ENCODE measurements around the gene MYG1.

MYG1 gene

GRCh38 chr12:53347905-53348304, 48.4 kb downstream of the MYG1 start:
- Mint-ChIP-seq H3K4me3 (no peak overlapping the region), H3K36me3 (ENCODE audit: low read depth) (no peaks in the 10 kb centered on the region), H3K27me3 (ENCODE audit: low read depth, poor library complexity) (no peaks in the 10 kb centered on the region), H3K9me3 (no peaks in the 10 kb centered on the region), H3K27ac (no peak overlapping the region), H3K4me1 (peaks cover 42% of the 10 kb centered on the region)
- TF ChIP-seq, protein P1, sequence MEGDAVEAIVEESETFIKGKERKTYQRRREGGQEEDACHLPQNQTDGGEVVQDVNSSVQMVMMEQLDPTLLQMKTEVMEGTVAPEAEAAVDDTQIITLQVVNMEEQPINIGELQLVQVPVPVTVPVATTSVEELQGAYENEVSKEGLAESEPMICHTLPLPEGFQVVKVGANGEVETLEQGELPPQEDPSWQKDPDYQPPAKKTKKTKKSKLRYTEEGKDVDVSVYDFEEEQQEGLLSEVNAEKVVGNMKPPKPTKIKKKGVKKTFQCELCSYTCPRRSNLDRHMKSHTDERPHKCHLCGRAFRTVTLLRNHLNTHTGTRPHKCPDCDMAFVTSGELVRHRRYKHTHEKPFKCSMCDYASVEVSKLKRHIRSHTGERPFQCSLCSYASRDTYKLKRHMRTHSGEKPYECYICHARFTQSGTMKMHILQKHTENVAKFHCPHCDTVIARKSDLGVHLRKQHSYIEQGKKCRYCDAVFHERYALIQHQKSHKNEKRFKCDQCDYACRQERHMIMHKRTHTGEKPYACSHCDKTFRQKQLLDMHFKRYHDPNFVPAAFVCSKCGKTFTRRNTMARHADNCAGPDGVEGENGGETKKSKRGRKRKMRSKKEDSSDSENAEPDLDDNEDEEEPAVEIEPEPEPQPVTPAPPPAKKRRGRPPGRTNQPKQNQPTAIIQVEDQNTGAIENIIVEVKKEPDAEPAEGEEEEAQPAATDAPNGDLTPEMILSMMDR (IDR thresholded peaks at IDR 0.05) = no peak
- no peak for DNase-seq

DNA sequence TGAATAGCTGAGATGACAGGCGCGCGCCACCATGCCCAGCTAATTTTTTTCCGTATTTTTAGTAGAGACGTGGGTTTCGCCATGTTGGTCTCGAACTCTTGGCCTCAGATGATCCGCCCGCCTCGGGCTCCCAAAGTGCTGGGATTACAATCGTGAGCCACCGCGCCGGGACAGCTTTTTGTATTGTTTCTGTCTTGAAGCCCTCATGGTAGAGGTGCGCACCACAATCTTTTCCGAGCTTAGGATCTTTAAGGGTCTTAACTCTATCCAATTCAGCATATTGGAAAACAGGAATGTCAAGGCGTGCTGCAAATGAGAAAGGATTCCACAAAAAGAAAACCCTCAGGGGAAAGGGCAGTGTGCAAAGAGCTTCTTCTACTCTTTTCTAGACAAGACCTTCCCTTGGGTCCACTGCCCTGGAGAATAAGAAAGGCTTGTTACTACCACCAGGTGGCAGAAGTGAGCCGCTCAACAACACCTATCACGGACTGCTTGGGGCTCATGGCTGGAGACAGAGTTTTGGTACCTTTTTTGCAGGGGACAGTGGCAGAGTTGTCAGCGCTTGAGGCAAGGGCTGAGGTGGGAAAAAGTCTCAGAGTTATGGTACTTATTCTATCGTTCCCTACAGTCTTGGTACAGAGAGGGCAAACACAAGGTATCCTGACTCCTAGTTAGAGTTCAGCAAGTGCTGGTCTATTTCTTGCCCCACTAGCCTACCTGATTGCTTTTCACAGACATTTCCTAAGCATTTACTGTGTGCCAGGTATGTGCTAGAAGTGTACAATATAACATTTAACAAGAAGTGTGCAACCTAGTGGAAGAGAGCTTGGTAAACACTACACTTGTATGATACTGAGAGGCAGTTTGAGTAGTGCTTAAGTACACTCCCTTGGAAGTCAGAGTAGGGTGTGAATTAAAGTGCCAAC, 53.1 kb downstream of the MYG1 start:
- peaks cover 7% of the 10 kb centered on the region for H3K27me3 Mint-ChIP-seq (ENCODE audit: low read depth, poor library complexity)
- H3K4me3 Mint-ChIP-seq = no peak overlapping the region
- TF ChIP-seq, protein P1 (IDR thresholded peaks at IDR 0.05) = peak; percentile 90
- H3K4me1 Mint-ChIP-seq = peaks cover 30% of the 10 kb centered on the region
- peak; percentile 80 for DNase-seq
- no peak overlapping the region for H3K27ac Mint-ChIP-seq
- H3K36me3 Mint-ChIP-seq (ENCODE audit: low read depth) = no peaks in the 10 kb centered on the region
- H3K9me3 Mint-ChIP-seq = no peaks in the 10 kb centered on the region

GRCh38 chr12:53353257-53353655, 53.8 kb downstream of the MYG1 start:
- no peak overlapping the region for H3K4me3 Mint-ChIP-seq
- H3K4me1 Mint-ChIP-seq = peaks cover 30% of the 10 kb centered on the region
- H3K36me3 Mint-ChIP-seq (ENCODE audit: low read depth) = no peaks in the 10 kb centered on the region
- peaks cover 7% of the 10 kb centered on the region for H3K27me3 Mint-ChIP-seq (ENCODE audit: low read depth, poor library complexity)
- H3K9me3 Mint-ChIP-seq = no peaks in the 10 kb centered on the region
- TF ChIP-seq, protein P1 (IDR thresholded peaks at IDR 0.05) = no peak
- DNase-seq = no peak
- H3K27ac Mint-ChIP-seq = no peak overlapping the region

DNA sequence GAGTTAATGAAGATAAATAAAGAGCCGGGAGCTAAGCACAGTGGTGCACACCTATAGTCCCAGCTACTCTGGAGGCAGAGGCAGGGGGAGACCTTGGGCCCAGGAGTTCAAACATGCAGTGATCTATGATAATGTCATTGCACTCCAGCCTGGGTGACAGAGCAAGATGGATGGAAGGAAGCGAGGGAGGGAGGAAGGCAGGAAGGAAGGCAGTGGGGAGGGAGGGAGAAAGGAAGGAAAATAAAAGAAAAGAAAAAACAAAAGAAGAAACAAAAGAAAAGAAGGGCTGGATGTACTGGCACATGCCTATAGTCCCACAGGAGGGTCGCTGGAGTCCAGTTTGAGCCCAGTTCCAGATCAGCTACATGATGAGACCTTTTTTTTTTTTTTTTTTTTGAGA, 55.6 kb downstream of the MYG1 start:
- peak overlapping the region; percentile 31 for H3K4me3 Mint-ChIP-seq
- peaks cover 38% of the 10 kb centered on the region for H3K4me1 Mint-ChIP-seq
- TF ChIP-seq, protein P1 (IDR thresholded peaks at IDR 0.05) = no peak
- peaks cover 7% of the 10 kb centered on the region for H3K27me3 Mint-ChIP-seq (ENCODE audit: low read depth, poor library complexity)
- no peaks in the 10 kb centered on the region for H3K36me3 Mint-ChIP-seq (ENCODE audit: low read depth)
- H3K9me3 Mint-ChIP-seq = no peaks in the 10 kb centered on the region
- no peak for DNase-seq
- peak overlapping the region; percentile 18 for H3K27ac Mint-ChIP-seq

All from nephron progenitor cell (in vitro differentiated cells).